Measurements from ENCODE around the gene TMEM91. TPM values are rescaled to one million over a fixed set of nuclear protein-coding genes. Genes with fewer than 3 reads are reported as not detected.
A peak's percentile ranks its signal among the peaks of the same experiment; 100 is the strongest.

Gene TMEM91
- total and polyA plus RNA-seq, 2 experiments from 2014 or later, result 9.3 to 10.6 TPM

- Histone ChIP-seq H3K4me2 (peak within 1 kb of the TSS; percentile 83), H2AFZ (peak within 1 kb of the TSS; percentile 35; the same call in 1 of the 2 replicates), H3K4me3 (peak within 1 kb of the TSS; percentile 80), H3K4me1 (ENCODE audit: insufficient read depth) (peaks cover 12% of the 10 kb centered on the region; the same call in 1 of the 2 replicates), H3K9me2 (ENCODE audit: insufficient read depth) (no peaks in the 10 kb centered on the region), H3K79me2 (replicated peaks; ENCODE audit: insufficient read depth) (peaks cover 35% of the 10 kb centered on the region), H4K20me1 (replicated peaks; ENCODE audit: insufficient read depth) (peaks cover 7% of the 10 kb centered on the region), H3K27ac (ENCODE audit: low read depth) (peak within 1 kb of the TSS; percentile 68), H3F3A (replicated peaks; ENCODE audit: low read depth) (no peaks in the 10 kb centered on the region), H3K27me3 (ENCODE audit: insufficient read depth) (no peaks in the 10 kb centered on the region), H3K36me3 (ENCODE audit: insufficient read depth) (no peaks in the 10 kb centered on the region)
- peak within 1 kb of the TSS; percentile 98 for H3K4me3 Mint-ChIP-seq
- H3K27me3 Mint-ChIP-seq (ENCODE audit: insufficient read depth, low read depth, poor library complexity), result peaks cover 6% of the 10 kb centered on the region
- peaks cover 9% of the 10 kb centered on the region for H3K36me3 Mint-ChIP-seq (ENCODE audit: low read depth)
- TF ChIP-seq NANOG (IDR thresholded peaks at IDR 0.05; ENCODE audit: borderline replicate concordance) (no peak), CREB1 (CRISPR knock-in tag; IDR thresholded peaks at IDR 0.05; ENCODE audit: low read depth) (peak; percentile 73), STAT1 (IDR thresholded peaks at IDR 0.05; ENCODE audit: unreplicated experiment) (no peak), JUNB (IDR thresholded peaks at IDR 0.05; ENCODE audit: unreplicated experiment) (no peak), EZH2 (IDR thresholded peaks at IDR 0.05; ENCODE audit: low read depth, unreplicated experiment) (no peak), ZNF114 (CRISPR knock-in tag; IDR thresholded peaks at IDR 0.05) (no peak), POLR2AphosphoS5 (IDR thresholded peaks at IDR 0.05; ENCODE audit: low read depth) (peak; percentile 60)
- TF ChIP-seq, protein P1, sequence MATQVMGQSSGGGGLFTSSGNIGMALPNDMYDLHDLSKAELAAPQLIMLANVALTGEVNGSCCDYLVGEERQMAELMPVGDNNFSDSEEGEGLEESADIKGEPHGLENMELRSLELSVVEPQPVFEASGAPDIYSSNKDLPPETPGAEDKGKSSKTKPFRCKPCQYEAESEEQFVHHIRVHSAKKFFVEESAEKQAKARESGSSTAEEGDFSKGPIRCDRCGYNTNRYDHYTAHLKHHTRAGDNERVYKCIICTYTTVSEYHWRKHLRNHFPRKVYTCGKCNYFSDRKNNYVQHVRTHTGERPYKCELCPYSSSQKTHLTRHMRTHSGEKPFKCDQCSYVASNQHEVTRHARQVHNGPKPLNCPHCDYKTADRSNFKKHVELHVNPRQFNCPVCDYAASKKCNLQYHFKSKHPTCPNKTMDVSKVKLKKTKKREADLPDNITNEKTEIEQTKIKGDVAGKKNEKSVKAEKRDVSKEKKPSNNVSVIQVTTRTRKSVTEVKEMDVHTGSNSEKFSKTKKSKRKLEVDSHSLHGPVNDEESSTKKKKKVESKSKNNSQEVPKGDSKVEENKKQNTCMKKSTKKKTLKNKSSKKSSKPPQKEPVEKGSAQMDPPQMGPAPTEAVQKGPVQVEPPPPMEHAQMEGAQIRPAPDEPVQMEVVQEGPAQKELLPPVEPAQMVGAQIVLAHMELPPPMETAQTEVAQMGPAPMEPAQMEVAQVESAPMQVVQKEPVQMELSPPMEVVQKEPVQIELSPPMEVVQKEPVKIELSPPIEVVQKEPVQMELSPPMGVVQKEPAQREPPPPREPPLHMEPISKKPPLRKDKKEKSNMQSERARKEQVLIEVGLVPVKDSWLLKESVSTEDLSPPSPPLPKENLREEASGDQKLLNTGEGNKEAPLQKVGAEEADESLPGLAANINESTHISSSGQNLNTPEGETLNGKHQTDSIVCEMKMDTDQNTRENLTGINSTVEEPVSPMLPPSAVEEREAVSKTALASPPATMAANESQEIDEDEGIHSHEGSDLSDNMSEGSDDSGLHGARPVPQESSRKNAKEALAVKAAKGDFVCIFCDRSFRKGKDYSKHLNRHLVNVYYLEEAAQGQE (IDR thresholded peaks at IDR 0.05; ENCODE audit: unreplicated experiment), result no peak
- TF ChIP-seq, protein P2, sequence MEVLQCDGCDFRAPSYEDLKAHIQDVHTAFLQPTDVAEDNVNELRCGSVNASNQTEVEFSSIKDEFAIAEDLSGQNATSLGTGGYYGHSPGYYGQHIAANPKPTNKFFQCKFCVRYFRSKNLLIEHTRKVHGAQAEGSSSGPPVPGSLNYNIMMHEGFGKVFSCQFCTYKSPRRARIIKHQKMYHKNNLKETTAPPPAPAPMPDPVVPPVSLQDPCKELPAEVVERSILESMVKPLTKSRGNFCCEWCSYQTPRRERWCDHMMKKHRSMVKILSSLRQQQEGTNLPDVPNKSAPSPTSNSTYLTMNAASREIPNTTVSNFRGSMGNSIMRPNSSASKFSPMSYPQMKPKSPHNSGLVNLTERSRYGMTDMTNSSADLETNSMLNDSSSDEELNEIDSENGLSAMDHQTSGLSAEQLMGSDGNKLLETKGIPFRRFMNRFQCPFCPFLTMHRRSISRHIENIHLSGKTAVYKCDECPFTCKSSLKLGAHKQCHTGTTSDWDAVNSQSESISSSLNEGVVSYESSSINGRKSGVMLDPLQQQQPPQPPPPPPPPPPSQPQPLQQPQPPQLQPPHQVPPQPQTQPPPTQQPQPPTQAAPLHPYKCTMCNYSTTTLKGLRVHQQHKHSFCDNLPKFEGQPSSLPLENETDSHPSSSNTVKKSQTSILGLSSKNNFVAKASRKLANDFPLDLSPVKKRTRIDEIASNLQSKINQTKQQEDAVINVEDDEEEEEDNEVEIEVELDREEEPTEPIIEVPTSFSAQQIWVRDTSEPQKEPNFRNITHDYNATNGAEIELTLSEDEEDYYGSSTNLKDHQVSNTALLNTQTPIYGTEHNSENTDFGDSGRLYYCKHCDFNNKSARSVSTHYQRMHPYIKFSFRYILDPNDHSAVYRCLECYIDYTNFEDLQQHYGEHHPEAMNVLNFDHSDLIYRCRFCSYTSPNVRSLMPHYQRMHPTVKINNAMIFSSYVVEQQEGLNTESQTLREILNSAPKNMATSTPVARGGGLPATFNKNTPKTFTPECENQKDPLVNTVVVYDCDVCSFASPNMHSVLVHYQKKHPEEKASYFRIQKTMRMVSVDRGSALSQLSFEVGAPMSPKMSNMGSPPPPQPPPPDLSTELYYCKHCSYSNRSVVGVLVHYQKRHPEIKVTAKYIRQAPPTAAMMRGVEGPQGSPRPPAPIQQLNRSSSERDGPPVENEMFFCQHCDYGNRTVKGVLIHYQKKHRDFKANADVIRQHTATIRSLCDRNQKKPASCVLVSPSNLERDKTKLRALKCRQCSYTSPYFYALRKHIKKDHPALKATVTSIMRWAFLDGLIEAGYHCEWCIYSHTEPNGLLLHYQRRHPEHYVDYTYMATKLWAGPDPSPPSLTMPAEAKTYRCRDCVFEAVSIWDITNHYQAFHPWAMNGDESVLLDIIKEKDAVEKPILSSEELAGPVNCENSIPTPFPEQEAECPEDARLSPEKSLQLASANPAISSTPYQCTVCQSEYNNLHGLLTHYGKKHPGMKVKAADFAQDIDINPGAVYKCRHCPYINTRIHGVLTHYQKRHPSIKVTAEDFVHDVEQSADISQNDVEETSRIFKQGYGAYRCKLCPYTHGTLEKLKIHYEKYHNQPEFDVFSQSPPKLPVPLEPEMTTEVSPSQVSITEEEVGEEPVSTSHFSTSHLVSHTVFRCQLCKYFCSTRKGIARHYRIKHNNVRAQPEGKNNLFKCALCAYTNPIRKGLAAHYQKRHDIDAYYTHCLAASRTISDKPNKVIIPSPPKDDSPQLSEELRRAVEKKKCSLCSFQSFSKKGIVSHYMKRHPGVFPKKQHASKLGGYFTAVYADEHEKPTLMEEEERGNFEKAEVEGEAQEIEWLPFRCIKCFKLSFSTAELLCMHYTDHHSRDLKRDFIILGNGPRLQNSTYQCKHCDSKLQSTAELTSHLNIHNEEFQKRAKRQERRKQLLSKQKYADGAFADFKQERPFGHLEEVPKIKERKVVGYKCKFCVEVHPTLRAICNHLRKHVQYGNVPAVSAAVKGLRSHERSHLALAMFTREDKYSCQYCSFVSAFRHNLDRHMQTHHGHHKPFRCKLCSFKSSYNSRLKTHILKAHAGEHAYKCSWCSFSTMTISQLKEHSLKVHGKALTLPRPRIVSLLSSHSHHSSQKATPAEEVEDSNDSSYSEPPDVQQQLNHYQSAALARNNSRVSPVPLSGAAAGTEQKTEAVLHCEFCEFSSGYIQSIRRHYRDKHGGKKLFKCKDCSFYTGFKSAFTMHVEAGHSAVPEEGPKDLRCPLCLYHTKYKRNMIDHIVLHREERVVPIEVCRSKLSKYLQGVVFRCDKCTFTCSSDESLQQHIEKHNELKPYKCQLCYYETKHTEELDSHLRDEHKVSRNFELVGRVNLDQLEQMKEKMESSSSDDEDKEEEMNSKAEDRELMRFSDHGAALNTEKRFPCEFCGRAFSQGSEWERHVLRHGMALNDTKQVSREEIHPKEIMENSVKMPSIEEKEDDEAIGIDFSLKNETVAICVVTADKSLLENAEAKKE (CRISPR knock-in tag; IDR thresholded peaks at IDR 0.05), result no peak
- TF ChIP-seq, protein P3, sequence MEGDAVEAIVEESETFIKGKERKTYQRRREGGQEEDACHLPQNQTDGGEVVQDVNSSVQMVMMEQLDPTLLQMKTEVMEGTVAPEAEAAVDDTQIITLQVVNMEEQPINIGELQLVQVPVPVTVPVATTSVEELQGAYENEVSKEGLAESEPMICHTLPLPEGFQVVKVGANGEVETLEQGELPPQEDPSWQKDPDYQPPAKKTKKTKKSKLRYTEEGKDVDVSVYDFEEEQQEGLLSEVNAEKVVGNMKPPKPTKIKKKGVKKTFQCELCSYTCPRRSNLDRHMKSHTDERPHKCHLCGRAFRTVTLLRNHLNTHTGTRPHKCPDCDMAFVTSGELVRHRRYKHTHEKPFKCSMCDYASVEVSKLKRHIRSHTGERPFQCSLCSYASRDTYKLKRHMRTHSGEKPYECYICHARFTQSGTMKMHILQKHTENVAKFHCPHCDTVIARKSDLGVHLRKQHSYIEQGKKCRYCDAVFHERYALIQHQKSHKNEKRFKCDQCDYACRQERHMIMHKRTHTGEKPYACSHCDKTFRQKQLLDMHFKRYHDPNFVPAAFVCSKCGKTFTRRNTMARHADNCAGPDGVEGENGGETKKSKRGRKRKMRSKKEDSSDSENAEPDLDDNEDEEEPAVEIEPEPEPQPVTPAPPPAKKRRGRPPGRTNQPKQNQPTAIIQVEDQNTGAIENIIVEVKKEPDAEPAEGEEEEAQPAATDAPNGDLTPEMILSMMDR (conservative IDR thresholded peaks at IDR 0.05; ENCODE audit: low read depth in 2 of 2), result no peak
- DNase-seq (ENCODE audit: low spot score), result peak; percentile 100
- peaks cover 19% of the 10 kb centered on the region for H3K4me1 Mint-ChIP-seq
- peak; percentile 98 for ATAC-seq
- peak within 1 kb of the TSS; percentile 100 for H3K27ac Mint-ChIP-seq
- H3K9me3 Mint-ChIP-seq, result no peaks in the 10 kb centered on the region
These were observed 21.0 kb downstream of the TMEM91 start, which contains the start of the genes BCKDHA and EXOSC5 for GRCh38 chr19:41397086-41398049. BCKDHA (plus strand) TSS chr19:41397818; CDS start chr19:41397828, 10 bp downstream. EXOSC5 (minus strand) TSS chr19:41397359; CDS start chr19:41397328, 31 bp downstream.

All from GM23338 (cell line).